Fibroblast of pulmonary artery (primary cell): ENCODE data around the gene DHRSX.

Experiments
- DNase-seq: peaks from one replicate; pipeline ENCODE4 v3.0.0-alpha.2; 2010; ENCODE audit warnings: low read depth
- H3K4me3 ChIP-seq: replicated peaks from 2 replicates; pipeline ENCODE4 v1.5.1; 2011; ENCODE audit warnings: low read depth, mild to moderate bottlenecking, control low read depth, low read length, moderate library complexity
- CTCF ChIP-seq: IDR thresholded peaks from 2 replicates; pipeline ENCODE4 v1.5.1; 2011; ENCODE audit warnings: mild to moderate bottlenecking, control low read depth, low read length, inconsistent platforms; ENCODE audit errors: missing control alignments

DHRSX gene

DNA sequence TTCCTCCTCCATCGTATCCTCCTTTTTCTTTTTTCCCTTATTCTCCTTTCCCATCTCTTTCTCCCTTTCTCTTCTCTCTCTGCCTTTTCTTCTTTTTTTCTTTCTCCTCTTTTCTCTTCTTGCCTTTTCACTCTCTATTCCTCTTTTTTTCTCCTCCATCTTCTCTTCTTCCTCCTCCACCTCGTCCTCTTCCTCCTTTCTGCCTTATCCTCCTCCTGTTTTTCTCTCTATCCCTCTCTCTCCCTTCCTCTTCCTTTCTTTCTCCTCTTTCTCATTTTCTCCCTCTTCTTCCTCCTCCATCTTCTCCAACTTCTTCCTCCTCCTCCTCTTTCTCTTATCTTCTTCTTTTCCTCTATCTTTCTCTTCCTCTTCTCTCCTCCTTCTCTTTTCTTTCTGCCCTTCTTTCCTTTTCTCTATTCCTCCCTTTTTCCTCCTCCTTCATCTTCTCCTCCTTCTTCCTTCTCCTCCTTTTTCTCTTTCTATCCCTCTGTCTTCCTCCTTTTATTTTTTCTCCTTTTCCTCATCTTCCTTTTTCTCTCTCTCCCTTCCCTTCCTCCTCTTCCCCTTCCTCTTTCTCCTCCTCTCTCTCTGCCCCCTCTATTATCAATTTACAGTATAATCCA, 269.1 kb downstream of the DHRSX start:
- no peak for DNase-seq
- TF ChIP-seq CTCF = no peak
- H3K4me3 ChIP-seq = no peak overlapping the region

DNA sequence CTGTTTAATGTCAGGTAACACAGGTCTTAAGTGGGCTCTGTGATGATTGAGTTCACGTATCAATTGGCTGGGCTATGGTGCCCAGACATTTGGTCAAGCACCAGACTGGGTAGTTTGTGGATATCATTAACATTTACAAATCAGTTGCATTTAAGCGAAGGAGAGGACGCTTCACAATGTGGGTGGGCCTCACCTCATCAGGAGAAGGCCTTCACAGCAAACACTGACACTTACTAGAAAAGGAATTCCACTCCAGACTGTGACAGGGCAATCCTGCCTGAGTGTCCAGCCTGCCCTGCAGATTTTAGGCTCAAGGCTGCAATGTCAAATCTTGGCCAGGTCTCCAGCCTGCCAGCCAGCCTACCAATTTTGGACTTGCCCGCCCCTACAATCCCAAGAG, 270.3 kb downstream of the DHRSX start:
- no peak for DNase-seq
- TF ChIP-seq CTCF = no peak
- no peak overlapping the region for H3K4me3 ChIP-seq

DNA sequence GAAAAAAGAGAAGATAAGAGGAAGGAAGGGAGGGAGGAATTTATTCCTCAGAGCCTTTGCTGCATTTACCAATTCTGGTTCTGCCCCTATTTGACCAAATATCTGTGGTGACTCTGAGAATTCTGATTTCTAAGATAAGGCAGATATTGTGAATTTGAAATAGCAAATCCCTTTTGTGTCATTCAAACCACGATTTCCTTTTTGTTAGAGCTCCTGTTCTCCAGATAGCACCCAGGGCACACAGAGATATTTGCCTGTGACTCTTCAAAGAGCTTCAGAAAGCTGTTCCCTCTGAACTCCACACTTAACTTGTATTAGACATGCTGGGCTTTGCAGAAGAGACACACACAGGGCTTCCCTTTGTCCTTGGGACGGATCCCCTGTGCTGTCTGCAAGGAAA, 272.2 kb downstream of the DHRSX start:
- DNase-seq = no peak
- no peak overlapping the region for H3K4me3 ChIP-seq
- TF ChIP-seq CTCF = no peak

DNA sequence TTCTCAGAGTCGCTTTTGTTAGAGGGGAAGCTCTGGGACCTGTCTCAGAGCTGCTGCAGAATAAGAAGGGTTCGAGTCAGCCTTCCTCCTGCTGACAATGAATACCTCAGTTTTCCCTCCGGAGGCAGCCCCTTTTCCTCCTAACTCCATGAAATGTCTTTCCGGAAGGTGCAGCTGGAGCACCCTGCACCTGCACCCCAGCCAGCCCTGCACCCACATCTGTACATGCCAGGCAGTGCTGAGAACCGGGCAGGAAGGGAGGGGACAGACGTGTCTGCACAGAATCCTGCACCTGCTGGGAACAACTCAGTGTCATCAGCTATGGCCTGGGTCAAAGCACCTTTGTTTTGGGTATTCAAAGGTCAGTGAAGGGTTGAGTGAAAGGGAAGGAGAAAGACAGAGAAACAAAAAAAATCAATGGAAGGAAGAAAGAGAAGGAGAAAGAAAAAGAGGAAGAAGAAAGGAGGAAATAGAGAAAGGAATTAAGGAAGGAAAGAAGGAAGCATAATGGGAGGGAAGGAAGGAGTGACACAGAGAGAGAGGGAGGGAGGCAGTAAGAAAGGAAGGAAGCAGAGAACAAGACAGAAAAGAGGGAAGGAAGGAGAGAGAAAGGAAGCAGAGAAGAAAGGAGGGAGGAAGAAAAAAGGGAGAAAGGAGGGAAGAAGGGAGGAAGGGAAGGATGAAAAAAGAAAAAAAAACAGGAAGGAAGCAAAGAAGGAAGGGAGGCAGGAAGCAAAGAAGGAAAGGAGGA, 273.7 kb downstream of the DHRSX start:
- TF ChIP-seq CTCF = no peak
- no peak overlapping the region for H3K4me3 ChIP-seq
- no peak for DNase-seq

GRCh38 chrX:2226182-2226581, 274.6 kb downstream of the DHRSX start:
- TF ChIP-seq CTCF = no peak
- H3K4me3 ChIP-seq = no peak overlapping the region
- no peak for DNase-seq

DNA sequence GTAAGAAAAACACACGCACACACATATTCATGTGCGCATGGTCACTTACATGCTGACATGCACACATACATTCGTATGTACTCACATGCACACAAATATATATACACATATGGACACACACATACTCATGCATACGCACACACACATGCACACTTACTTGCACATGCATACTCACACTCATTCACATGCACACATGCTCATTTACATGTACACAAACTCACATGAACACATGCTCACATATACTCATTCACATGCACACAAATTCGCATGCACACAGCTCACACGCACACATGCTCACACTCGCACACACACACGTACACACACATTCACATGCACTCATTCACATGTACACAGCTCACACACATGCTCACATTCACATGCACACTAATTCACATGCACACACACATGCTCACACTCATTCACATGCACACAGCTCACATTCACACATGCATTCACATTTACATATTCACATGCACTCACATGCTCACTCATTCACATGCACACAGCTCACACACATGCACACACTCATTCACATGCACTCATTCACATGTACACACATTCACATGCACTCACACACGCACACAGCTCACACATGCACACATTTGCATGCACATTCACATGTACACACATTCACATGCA, 276.1 kb downstream of the DHRSX start:
- TF ChIP-seq CTCF = no peak
- no peak for DNase-seq

More for the DNA sequence above, 276.1 kb downstream of the DHRSX start:
- H3K4me3 ChIP-seq = no peak overlapping the region
